GM18873 (cell line): ENCODE data around the gene NTSR1.

Experiments
- ATAC-seq: cut with Tn5 transposase; IDR thresholded peaks from one replicate; pipeline ENCODE4 v1.9.1; 2021; ENCODE audit warnings: mild to moderate bottlenecking, moderate library complexity, moderate number of reproducible peaks; ENCODE audit not compliant: unreplicated experiment, low FRiP score

The NTSR1 gene

GRCh38 chr20:62752181-62752670 lies 43.6 kb downstream of the NTSR1 start:
- ATAC-seq = no peak

GRCh38 chr20:62752671-62753501 lies 44.2 kb downstream of the NTSR1 start:
- ATAC-seq = no peak

- ATAC-seq = no peak
Measured at GRCh38 chr20:62753626-62754025, 45.0 kb downstream of the NTSR1 start.

- no peak for ATAC-seq
Measured at GRCh38 chr20:62754122-62754990, 45.7 kb downstream of the NTSR1 start.

GRCh38 chr20:62754991-62755356 lies 46.3 kb downstream of the NTSR1 start:
- no peak for ATAC-seq

- ATAC-seq = no peak
Measured at GRCh38 chr20:62755817-62756724, 47.4 kb downstream of the NTSR1 start.

- no peak for ATAC-seq
Measured at GRCh38 chr20:62758226-62758912, 49.7 kb downstream of the NTSR1 start.

- ATAC-seq = no peak
Measured at GRCh38 chr20:62759981-62760431, 51.4 kb downstream of the NTSR1 start.

GRCh38 chr20:62760471-62760855 lies 51.8 kb downstream of the NTSR1 start:
- no peak for ATAC-seq

- no peak for ATAC-seq
Measured at GRCh38 chr20:62760856-62761758, 52.5 kb downstream of the NTSR1 start.

GRCh38 chr20:62761759-62762131 lies 53.1 kb downstream of the NTSR1 start:
- no peak for ATAC-seq

- no peak for ATAC-seq
Measured at GRCh38 chr20:62762376-62762775, 53.7 kb downstream of the NTSR1 start.

- no peak for ATAC-seq
Measured at GRCh38 chr20:62762801-62763368, 54.2 kb downstream of the NTSR1 start.

- no peak for ATAC-seq
Measured at GRCh38 chr20:62763404-62763803, 54.8 kb downstream of the NTSR1 start.

- no peak for ATAC-seq
Measured at GRCh38 chr20:62764156-62764935, 55.7 kb downstream of the NTSR1 start.

- ATAC-seq = no peak
Measured at GRCh38 chr20:62765021-62765420, 56.4 kb downstream of the NTSR1 start.

- ATAC-seq = no peak
Measured at GRCh38 chr20:62765432-62766070, 56.9 kb downstream of the NTSR1 start.
